Measurements from ENCODE around the gene RNF34.

The RNF34 gene

GRCh38 chr12:121440768-121441167 lies 40.9 kb downstream of the RNF34 start:
- no peak for DNase-seq

GRCh38 chr12:121441555-121441954 lies 41.6 kb downstream of the RNF34 start:
- DNase-seq: no peak

DNA sequence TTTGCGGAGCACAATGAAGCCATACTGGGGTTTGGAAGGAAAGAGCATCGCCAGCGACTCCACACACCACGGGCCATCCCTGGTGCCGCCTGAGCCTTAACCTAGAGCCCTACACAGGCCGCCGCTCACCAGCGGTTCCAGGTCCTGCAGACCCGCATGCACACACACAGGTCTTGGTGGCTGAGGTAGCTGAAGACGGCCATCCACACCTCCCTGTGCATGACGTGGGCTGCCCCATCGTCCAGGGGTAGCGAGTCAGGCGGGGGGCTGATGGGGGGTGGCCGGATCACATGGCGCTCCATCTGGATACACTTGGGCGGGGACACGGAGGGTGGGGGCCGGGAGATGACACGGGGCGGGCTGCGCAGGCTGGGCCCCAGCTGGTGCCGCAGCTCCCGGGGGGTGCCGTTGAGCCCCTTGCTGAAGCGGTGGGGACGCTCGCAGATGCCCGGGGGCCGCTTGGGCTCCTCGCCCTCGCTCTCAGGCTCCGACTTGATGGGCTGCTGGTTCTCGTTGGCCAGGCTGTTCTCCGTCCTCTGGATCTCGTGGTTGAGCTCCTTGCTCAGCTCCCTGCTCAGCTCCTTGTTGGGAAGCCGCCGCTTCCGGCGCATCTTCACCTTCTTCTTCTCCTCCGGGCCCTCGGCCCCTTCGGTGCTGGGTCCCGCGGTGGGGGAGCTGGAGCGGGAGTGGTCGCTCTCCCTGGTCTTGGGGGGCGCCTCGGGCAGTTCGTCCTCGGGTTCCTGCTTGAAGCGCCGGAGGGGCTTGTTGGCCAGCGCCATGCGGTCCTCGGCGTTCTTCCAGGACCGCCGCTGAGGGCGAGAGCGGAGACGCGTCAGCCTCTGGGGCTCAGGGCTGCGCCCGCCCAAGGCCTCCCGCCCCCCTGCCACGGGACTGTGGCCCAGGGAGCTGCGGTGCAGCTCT lies 42.4 kb downstream of the RNF34 start:
- no peak for DNase-seq

DNA sequence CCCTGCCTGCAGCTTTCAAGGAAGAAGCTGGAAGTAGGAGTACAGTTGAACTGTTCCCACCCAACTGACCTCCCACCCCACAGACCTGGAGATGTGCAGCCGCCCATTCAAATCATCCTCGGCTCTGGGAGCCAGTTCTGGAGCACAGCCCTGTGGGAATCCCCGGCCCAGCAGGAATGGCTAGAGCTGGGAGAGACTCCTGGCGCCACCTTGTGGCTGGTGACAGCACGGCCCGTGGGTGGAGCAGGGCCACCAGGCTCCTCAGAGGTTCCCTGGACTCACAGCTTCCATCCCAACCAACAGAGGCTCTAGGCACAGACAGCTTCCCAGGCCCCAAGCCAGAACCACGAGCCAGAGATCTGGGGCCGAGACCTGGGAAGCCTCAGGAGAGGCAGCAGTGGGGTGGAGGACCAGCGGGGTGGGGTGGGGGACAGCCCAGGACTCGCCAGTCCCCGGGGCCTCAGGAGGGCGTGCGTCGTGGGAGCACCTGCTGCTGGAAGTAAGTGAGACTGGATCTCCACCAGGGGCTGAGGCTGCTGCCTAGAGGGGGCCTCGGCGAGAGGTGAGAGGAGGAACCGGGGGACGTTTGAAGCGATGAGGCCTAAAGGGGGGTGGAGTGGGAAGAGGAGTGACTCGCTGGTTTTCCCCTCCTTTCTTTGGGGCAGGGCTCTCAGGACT lies 43.4 kb downstream of the RNF34 start:
- DNase-seq: peak; percentile 27

DNA sequence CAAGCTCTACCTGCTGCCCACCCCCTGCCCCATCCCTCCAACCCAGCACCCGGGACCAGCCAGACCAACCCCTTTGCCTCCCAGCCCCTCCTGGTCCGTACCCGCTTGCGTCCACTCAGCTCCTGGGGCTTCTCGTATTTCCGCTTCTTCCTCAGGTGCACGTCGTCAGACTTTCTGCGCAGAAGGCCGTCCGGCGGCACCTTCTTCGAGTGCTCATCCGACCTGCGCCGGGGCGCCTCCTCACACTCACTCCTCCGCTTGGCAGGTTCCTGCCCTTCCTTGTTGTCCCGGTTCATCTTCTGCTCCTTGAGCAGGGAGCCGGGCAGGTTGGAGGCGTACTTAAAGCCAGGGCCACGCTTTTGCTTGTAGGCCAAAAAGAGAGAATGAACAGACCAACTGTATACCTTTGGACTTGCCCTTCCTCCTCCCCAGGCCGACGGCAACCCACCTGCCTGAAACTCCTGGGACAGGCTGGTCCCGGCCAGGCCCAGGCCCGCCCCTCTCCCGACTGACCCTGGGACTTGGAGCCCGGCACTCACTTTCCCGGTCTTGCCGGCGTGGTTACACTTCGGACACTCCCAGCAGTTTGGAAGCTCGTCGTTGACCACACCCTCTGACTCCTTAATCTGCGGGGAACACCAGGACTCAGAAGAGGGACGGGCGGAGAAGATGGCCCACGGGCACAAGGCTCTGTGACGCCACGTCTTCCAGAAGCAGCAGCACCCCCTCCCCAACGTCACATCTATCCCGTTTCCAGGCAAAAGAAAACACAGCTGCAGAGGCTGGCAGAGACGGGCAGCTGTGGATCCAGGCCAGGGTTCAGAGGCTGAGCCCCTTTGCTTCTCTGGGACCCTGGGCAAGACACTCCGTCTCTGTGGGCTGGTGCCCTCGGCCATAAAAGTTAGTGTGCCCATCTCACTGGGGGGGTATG lies 44.3 kb downstream of the RNF34 start:
- no peak for DNase-seq

- no peak for DNase-seq
Observed at GRCh38 chr12:121444842-121445202, 44.9 kb downstream of the RNF34 start.

- DNase-seq: no peak
Observed at GRCh38 chr12:121446750-121447149, 46.8 kb downstream of the RNF34 start.

DNA sequence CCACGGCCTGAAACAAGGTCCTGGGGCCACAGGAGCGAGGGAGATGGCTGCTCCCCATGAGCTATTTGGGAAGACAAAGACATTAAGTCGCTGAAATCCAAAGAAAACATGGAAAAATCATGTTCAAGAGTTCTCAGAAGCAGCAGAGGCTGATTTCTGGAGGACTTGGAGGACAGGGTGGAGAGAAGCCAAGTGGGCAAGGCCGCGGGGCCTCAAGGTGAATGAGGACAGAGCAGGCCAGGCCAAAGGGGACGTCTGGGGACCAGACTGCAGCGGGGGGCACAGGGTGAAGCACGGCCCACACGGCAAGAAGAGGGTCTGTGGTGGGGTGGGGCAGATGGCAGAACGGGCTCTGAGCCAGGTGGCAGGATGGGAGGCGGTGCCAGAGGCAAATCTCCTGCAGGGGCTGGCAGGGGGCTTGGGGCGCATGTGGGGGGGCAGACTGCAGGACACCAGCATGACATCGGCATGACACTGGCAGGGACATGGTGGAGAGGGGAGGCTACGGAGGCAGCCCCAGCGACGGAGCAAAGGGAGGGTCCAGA lies 48.9 kb downstream of the RNF34 start:
- no peak for DNase-seq

DNA sequence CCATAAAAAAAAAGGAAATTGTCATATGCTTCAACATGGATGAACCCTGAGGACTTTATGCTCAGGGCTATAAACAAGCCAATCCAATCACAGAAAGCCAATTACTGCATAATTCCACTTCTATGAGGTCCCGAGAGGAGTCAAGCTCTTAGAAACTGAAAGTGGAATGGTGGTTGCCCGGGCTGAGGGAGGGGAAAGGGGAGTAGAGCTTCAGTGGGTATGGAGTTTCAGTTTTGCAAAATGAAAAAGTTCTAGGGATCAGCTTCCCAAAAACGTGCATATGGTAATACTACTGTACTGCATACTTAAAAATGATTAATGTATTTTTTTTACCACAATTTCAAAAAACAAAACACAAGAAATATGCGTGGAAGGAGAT lies 52.0 kb downstream of the RNF34 start:
- no peak for DNase-seq

GRCh38 chr12:121452340-121452984 lies 52.5 kb downstream of the RNF34 start:
- no peak for DNase-seq

DNA sequence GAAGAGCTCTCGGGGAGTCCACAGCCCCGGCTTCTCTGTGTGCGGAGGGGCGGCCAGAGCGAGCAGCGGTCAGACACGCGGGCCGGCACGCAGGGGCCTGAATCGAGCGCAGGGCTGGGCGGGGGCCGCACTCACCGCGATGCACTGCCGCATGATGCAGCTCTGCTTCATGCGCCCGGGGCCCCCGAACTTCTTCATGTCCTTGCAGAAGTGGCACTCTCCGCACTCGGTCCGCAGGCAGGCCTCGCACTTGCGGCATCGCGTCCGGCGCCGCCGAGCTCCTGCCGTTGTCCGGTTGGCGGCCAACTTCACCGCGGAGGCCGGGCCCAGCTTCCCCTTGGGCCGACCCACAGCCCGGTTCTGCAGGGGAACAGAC lies 53.1 kb downstream of the RNF34 start:
- no peak for DNase-seq

DNA sequence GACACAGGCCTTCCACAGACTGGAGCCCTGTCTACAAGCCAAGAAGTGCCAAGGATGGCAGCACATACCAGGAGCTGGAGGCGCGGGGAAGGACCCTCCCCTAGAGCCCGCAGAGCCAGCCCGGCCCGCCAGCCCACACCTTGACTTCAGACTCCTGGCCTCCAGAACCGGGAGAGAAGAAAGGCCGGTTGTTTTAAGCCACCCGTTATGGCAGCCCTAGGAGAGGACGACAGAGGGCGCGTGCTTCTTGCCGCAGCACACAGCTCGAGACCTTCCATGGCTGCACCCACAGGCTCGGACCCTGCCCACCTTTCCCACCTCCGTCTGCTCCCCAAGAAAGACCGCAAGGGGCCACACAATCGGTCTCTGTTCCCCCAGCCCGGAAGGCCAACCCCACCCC lies 53.7 kb downstream of the RNF34 start:
- no peak for DNase-seq

DNA sequence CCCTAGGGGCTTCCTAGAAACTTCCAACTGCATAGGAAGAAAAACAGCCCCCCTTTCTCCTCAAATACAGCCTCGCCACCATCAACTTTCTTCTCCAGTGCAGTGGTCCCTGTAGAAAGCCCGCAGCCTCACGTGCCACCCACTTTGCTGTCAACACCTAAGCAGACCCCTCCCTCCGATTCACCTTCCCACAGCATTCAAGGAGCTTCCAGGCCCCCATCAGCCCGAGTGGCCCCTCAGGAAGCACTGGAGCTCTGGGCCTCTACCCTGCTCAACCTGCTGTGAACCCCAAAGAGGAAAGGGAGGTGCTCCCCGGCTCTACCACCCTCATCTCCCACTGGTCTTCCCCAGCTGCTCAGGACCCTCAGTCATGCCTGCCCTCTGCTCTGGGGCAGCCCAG lies 55.0 kb downstream of the RNF34 start:
- no peak for DNase-seq

DNA sequence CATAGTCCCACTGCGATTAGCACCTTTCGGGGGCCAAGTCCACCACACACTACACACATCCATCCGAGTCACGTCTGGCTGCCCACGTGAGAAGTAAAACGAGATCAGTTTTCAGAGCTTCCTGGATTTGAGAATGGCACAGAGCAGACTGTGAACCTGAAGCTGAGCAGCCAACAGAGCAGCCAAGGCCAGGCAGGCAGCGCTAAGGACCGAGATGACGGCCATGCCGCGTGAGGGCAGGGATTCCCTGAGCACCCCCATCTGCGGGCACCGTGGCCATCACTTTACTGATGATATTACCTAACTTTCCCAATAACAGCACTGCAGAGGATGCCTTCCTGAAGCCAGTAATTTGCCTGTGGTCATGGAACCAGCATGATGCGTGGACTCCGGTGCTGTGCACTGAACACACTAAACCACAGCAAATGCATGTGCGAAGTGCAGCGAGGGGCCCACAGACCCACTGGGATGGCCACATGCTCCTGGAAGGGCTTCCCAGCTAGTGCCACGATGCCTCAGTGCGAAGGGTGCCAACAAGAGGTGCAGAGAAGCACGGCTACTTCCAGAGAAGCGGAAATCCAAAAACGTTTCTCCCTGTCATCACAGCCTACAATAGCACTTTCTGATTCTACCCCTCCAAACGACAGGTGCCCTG lies 56.0 kb downstream of the RNF34 start:
- DNase-seq: no peak

DNA sequence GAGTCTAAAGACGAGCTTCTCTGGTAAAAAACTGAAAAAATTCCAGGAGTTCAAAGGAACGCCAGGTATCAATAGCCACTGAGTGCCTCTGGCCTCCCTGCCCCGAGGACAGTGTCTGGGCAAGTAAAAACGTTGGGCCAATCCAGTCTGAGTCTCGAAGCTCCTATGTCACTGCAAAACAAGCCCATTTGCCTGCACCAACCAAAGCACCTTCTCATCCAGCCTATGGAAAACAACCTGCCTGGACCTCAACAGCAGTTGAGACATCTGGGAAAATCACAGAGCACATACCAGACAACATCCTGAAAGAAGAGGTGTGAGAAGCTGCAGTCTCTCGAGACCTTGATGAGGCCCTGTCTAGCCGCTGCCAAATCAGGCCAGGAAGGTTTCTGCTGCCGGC lies 56.6 kb downstream of the RNF34 start:
- DNase-seq: no peak

DNA sequence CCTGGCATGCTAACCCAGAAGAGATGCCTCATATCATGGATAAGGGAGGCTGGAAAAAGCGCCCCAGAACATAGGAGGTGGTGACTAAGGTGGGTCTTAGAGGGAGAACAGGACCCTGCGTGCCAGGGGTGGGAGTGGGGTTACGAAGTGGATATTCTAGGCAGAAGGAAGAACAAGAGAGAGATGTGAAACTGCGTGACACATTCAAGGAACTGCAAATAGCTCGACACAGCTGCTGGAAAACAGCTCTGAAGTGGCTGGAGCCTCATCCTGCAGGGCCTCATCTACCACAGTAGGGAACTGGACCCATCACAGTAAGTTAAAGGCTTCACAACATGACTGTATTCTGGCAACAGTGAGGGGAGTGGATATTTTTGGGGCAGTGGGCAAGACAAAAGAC lies 61.1 kb downstream of the RNF34 start:
- no peak for DNase-seq

DNA sequence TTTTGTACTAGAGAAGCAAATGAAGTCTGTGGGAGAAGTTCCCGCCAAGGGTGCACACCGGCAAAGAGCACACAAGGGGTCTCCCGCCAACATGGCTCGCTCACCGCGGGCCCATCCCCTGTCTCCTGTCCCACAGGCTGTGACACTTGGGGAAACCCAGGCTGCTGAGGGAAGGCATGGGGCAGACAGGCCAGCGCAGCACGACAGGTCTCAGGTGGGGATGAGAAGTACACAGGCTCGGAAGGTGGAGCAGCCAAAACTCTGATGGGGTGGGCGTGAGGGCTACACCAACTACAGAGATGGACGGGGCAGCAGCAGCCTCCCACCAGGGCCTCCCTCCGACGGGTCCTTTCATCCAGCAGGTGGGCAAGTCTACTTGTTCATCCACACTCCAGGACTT lies 64.4 kb downstream of the RNF34 start:
- no peak for DNase-seq

DNA sequence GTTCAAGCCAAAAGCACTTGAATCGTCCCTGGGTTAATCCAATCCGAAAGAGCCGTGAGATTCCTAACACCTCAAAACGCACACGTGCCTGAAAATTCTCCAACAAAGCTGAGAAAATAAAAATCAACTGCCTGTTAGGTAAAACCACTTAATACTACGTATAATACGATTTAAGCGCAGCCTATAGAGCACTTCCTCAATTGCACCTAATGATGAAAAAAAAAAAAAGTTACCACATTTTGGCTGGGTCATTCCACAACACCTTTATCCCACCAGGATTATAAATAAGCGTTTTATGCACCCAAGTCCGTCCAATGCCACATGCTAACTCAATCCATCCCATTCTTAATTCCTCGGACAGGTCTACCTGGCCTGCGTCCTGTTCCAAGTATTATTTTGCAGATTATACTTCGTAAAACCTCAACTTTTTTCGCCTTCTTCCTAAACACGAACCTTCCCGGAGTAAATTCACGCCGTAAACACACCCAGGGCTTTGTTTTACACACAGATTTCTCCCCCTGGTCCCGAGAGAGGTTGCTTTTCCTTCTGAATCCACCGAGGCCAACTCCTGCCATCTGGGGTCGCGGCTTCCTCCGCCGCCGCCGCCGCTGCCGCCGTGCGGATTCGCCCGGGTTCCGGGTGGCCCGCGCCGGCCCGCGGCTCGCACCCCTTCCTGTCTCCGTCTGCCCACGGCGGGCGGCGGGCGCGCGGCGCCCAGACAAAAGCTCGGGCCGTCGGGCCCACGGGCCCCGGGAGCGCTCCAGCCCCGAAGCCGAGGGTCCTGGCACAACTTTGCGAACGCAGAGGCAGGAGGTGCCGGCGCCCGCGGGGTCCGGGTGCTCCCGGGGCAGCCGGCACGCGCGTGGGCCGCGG lies 66.2 kb downstream of the RNF34 start:
- peak; percentile 39 for DNase-seq

DNA sequence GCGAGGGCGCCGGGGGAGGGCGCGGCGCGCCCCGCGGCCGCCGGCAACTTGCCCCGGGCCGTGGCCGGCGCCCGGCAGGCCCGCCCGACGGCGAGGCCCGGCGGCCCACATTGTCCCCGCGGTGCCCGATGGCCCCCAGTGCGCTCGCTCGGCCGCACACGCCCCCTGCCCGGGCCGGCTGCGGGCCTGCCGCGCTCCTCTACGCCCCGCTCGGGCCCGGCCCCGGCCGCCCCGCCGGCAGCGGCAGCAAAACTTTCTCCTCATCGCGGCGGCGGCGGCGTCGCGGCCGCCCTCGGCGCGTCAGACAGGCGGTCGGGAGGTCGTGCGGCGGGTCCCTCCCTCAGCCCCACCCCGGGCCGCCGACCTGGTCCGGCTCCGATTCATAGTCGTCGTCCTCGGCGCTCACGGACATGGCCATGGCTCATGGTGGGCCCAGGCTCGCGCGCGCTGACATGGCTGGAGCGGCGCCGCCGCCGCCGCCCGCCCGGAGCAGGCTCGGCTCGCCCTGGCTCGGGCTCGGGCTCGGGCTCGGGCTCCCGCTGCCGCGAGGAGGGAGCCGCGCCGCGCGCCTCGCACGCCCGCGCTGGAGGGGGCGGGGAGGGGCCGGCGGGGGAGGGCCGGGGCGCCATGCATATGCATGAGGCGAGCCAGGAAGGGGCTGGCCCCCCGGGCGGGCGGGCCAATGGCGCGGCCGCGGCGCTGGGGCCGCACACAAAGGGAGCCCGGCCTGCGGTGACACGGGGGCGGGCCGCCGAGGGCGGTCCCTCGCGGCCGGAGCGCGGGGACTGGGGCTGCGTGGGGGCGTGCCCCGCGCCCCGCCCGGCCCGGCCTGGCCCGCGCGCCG lies 67.1 kb downstream of the RNF34 start:
- peak; percentile 86 for DNase-seq
